Glutamatergic neuron (in vitro differentiated cells): Measurements from ENCODE around the gene PTPRJ. TPM values are rescaled to one million over a fixed set of nuclear protein-coding genes. Genes with fewer than 3 reads are reported as not detected.
"Not testable (repeated sequence)": the region's sequence is repeated elsewhere in the genome, so short reads cannot be mapped to it uniquely, and the experiment has no call there.

Experiments used
- DNase-seq: peaks from one replicate; pipeline ENCODE4 v3.0.0; 2022
- H3K27ac Mint-ChIP-seq: one replicate; pipeline ENCODE4 v1.8.0; 2020; ENCODE audit warnings: mild to moderate bottlenecking, mixed read lengths, inconsistent platforms; ENCODE audit not compliant: unreplicated experiment
- H3K27me3 Mint-ChIP-seq: one replicate; pipeline ENCODE4 v1.8.0; 2020; ENCODE audit warnings: mild to moderate bottlenecking, moderate library complexity, mixed read lengths, inconsistent platforms; ENCODE audit not compliant: unreplicated experiment
- H3K36me3 Mint-ChIP-seq: one replicate; pipeline ENCODE4 v1.8.0; 2020; ENCODE audit warnings: mild to moderate bottlenecking, mixed read lengths, inconsistent platforms; ENCODE audit not compliant: unreplicated experiment
- H3K4me1 Mint-ChIP-seq: one replicate; pipeline ENCODE4 v1.8.0; 2020; ENCODE audit warnings: mild to moderate bottlenecking, low read depth, mixed read lengths, inconsistent platforms; ENCODE audit not compliant: unreplicated experiment
- H3K4me3 Mint-ChIP-seq: one replicate; pipeline ENCODE4 v1.8.0; 2020; ENCODE audit warnings: mild to moderate bottlenecking, mixed read lengths, inconsistent platforms; ENCODE audit not compliant: unreplicated experiment
- H3K9me3 Mint-ChIP-seq: one replicate; pipeline ENCODE4 v1.8.0; 2020; ENCODE audit warnings: mild to moderate bottlenecking, moderate library complexity, mixed read lengths, inconsistent platforms; ENCODE audit not compliant: unreplicated experiment
- CTCF ChIP-seq: fragments of 200-600 bp; sonication (generic); IDR thresholded peaks from one replicate; pipeline ENCODE4 v1.5.0; 2021; ENCODE audit not compliant: partially characterized antibody, unreplicated experiment
- total RNA-seq: library from RNA; stranded (reverse); fragmentation: NEBNext Ultra II Directional; extraction: Animal tissue kit (Norgen Biotek cat#: 25700); gene quantifications from one replicate; pipeline ENCODE4 v1.2.1, GENCODE V29; 2021; ENCODE audit not compliant: unreplicated experiment

Gene PTPRJ
- total RNA-seq, 1 donor from 2014 or later, result 2.4 TPM

DNA sequence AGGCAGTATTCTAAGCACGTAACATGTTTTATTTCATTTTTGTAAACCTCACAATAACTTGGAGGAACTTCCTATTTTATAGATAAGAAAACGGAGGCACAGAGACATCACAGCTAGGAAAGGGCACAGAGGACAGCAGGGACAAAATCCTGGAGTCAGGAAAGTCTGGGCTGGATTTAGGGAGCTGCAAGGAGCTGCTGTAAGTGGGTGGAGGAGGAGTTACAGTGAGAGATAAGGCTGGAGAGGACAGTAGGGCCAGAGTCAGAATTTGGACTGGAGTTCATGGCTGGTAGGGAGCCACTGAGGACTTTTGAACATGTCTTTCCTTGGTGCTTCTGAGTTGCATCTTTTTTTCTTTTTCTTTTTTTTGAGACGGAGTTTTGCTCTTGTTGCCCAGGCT, 32.2 kb upstream of the PTPRJ start:
- no peak for DNase-seq
- Mint-ChIP-seq H3K27me3 (peaks cover 2% of the 10 kb centered on the region), H3K36me3 (no peaks in the 10 kb centered on the region), H3K4me3 (no peak overlapping the region), H3K4me1 (no peaks in the 10 kb centered on the region), H3K27ac (no peak overlapping the region), H3K9me3 (no peaks in the 10 kb centered on the region)
- no peak for TF ChIP-seq CTCF

GRCh38 chr11:47949001-47949675, 31.2 kb upstream of the PTPRJ start:
- not testable (repeated sequence) for H3K4me1 Mint-ChIP-seq, H3K27ac Mint-ChIP-seq

GRCh38 chr11:47950396-47950795, 30.0 kb upstream of the PTPRJ start:
- Mint-ChIP-seq H3K27ac (no peak overlapping the region), H3K36me3 (no peaks in the 10 kb centered on the region), H3K4me3 (no peak overlapping the region), H3K27me3 (peaks cover 2% of the 10 kb centered on the region), H3K9me3 (no peaks in the 10 kb centered on the region), H3K4me1 (no peaks in the 10 kb centered on the region)
- no peak for DNase-seq
- TF ChIP-seq CTCF, result no peak

More at GRCh38 chr11:47949001-47949675, 31.2 kb upstream of the PTPRJ start:
- not testable (repeated sequence) for H3K36me3 Mint-ChIP-seq, H3K9me3 Mint-ChIP-seq, H3K4me3 Mint-ChIP-seq, H3K27me3 Mint-ChIP-seq, DNase-seq

DNA sequence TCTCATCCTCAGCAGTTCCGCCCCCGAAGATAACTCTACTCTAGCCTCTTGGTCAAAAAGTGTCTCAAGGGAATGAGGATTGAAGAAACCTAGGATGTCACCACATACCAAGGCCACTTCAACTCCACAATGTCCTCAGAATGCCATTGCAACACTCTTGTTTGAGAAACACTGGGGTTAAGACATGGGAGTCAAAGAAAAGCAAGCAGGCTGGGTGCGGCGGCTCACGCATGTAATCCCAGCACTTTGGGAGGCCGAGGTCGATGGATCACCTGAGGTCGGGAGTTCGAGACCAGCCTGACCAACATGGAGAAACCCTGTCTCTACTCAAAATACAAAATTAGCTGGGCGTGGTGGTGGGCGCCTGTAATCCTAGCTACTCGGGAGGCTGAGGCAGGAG, 28.9 kb upstream of the PTPRJ start:
- not testable (repeated sequence) for H3K27ac Mint-ChIP-seq, H3K27me3 Mint-ChIP-seq, H3K9me3 Mint-ChIP-seq, DNase-seq, H3K36me3 Mint-ChIP-seq, H3K4me1 Mint-ChIP-seq, H3K4me3 Mint-ChIP-seq

GRCh38 chr11:47955061-47955755, 25.2 kb upstream of the PTPRJ start:
- Mint-ChIP-seq H3K4me3 (no peak overlapping the region), H3K27me3 (no peaks in the 10 kb centered on the region), H3K4me1 (no peaks in the 10 kb centered on the region), H3K36me3 (no peaks in the 10 kb centered on the region), H3K9me3 (no peaks in the 10 kb centered on the region), H3K27ac (no peak overlapping the region)
- TF ChIP-seq CTCF, result no peak
- DNase-seq, result no peak

DNA sequence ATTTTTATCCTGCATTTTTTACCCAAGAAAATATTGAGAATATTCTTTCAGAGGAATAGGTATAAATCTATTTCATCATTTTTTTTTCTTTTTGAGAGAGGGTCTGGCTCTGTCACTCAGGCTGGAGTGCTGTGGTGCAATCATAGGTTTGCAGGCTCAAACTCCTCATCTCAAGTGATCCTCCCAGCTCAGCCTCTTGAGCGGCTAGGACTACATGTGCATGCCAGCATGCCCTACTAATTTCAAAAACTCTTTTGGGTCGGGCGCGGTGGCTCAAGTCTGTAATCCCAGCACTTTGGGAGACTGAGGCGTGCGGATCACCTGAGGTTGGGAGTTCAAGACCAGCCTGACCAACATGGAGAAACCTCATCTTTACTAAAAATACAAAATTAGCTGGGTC, 20.3 kb upstream of the PTPRJ start:
- no peaks in the 10 kb centered on the region for H3K4me1 Mint-ChIP-seq
- no peaks in the 10 kb centered on the region for H3K27me3 Mint-ChIP-seq
- no peak overlapping the region for H3K27ac Mint-ChIP-seq
- H3K4me3 Mint-ChIP-seq, result no peak overlapping the region
- no peaks in the 10 kb centered on the region for H3K36me3 Mint-ChIP-seq
- H3K9me3 Mint-ChIP-seq, result no peaks in the 10 kb centered on the region
- no peak for DNase-seq
- TF ChIP-seq CTCF, result no peak
